Type B pancreatic cell (in vitro differentiated cells): Measurements from ENCODE around the gene MAGEA9B. TPM values are rescaled to one million over a fixed set of nuclear protein-coding genes. Genes with fewer than 3 reads are reported as not detected.

ENCODE experiments used
- DNase-seq: peaks from one replicate; pipeline ENCODE4 v3.0.0; 2021; ENCODE audit warnings: mixed read lengths; ENCODE audit not compliant: unreplicated experiment; ENCODE audit errors: extremely low spot score
- H3K27ac Mint-ChIP-seq: 2 replicates; pipeline ENCODE4 v1.8.0; 2021; ENCODE audit warnings: mild to moderate bottlenecking, mixed read lengths
- H3K27me3 Mint-ChIP-seq: 2 replicates; pipeline ENCODE4 v1.8.0; 2021; ENCODE audit warnings: mixed read lengths
- H3K36me3 Mint-ChIP-seq: 2 replicates; pipeline ENCODE4 v1.8.0; 2021; ENCODE audit warnings: mixed read lengths
- H3K4me1 Mint-ChIP-seq: one replicate; pipeline ENCODE4 v1.8.0; 2021; ENCODE audit warnings: mixed read lengths; ENCODE audit not compliant: unreplicated experiment
- H3K4me3 Mint-ChIP-seq: 2 replicates; pipeline ENCODE4 v1.8.0; 2021; ENCODE audit warnings: mild to moderate bottlenecking, mixed read lengths
- H3K9me3 Mint-ChIP-seq: 2 replicates; pipeline ENCODE4 v1.8.0; 2021; ENCODE audit warnings: mixed read lengths
- total RNA-seq: library from RNA; stranded (reverse); gene quantifications from 2 replicates; pipeline ENCODE4 v1.2.1, GENCODE V29; 2021; ENCODE audit warnings: low replicate concordance
- TF ChIP-seq, protein P1 (sequence below): fragments of 200-600 bp; sonication (generic); conservative IDR thresholded peaks from 2 replicates; pipeline ENCODE4 v1.5.0; 2021; ENCODE audit warnings: antibody characterized with exemption, mild to moderate bottlenecking

The MAGEA9B gene
- total RNA-seq, 1 donor from 2014 or later = not detected

GRCh38 chrX:149572743-149573142 lies 14.5 kb downstream of the MAGEA9B start:
- Mint-ChIP-seq H3K27ac (no peak overlapping the region), H3K4me1 (no peaks in the 10 kb centered on the region), H3K4me3 (no peak overlapping the region), H3K36me3 (no peaks in the 10 kb centered on the region), H3K27me3 (no peaks in the 10 kb centered on the region), H3K9me3 (no peaks in the 10 kb centered on the region)
- TF ChIP-seq, protein P1, sequence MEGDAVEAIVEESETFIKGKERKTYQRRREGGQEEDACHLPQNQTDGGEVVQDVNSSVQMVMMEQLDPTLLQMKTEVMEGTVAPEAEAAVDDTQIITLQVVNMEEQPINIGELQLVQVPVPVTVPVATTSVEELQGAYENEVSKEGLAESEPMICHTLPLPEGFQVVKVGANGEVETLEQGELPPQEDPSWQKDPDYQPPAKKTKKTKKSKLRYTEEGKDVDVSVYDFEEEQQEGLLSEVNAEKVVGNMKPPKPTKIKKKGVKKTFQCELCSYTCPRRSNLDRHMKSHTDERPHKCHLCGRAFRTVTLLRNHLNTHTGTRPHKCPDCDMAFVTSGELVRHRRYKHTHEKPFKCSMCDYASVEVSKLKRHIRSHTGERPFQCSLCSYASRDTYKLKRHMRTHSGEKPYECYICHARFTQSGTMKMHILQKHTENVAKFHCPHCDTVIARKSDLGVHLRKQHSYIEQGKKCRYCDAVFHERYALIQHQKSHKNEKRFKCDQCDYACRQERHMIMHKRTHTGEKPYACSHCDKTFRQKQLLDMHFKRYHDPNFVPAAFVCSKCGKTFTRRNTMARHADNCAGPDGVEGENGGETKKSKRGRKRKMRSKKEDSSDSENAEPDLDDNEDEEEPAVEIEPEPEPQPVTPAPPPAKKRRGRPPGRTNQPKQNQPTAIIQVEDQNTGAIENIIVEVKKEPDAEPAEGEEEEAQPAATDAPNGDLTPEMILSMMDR = no peak
- no peak for DNase-seq

DNA sequence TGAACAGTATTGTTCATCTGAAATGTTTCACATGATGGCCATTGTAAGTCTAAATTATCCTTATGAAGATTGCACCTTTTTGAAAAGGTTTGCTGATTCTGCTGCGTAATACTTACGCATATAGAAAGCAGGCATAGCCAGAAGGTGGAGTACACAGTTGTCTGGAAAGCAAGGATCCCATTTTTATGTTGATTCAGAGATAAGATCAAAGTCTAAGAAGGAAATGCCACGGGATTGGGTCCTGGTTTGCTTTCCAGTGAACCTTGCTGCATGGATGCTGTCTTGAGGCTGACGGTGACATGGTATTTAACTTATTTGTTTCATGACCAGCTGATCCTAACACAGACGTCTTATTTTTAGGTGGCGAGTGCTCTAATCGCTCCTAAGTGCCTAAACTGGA lies 15.5 kb downstream of the MAGEA9B start:
- no peak overlapping the region for H3K27ac Mint-ChIP-seq
- no peaks in the 10 kb centered on the region for H3K27me3 Mint-ChIP-seq
- no peak for DNase-seq

GRCh38 chrX:149570668-149571067 lies 16.6 kb downstream of the MAGEA9B start:
- TF ChIP-seq, protein P1 = no peak
- Mint-ChIP-seq H3K4me1 (no peaks in the 10 kb centered on the region), H3K36me3 (no peaks in the 10 kb centered on the region), H3K27ac (no peak overlapping the region), H3K4me3 (no peak overlapping the region), H3K9me3 (no peaks in the 10 kb centered on the region), H3K27me3 (no peaks in the 10 kb centered on the region)
- DNase-seq = no peak

More for the DNA sequence above, 15.5 kb downstream of the MAGEA9B start:
- TF ChIP-seq, protein P1 = no peak
- Mint-ChIP-seq H3K9me3 (no peaks in the 10 kb centered on the region), H3K36me3 (no peaks in the 10 kb centered on the region), H3K4me1 (no peaks in the 10 kb centered on the region), H3K4me3 (no peak overlapping the region)

DNA sequence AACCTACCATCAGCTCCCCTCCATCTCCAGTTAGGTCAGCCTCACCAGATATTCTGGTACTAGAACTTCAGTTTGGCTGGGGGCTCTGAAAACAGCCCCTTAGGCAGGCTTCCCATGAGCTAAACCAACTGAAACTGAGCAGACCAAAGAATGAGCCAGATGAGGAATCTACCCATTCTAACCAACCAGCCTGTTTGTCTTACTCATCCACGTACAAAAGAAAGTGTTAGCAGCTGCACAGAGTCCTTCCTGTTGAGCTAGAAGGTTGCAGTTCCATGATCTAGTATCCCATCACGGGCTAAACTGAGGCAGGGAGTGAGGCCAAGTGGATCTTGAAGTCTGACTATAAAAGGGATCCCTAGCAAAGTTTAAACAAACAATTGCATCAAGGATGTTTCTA lies 17.5 kb downstream of the MAGEA9B start:
- H3K27me3 Mint-ChIP-seq = no peaks in the 10 kb centered on the region
- no peaks in the 10 kb centered on the region for H3K9me3 Mint-ChIP-seq
- no peaks in the 10 kb centered on the region for H3K36me3 Mint-ChIP-seq
- TF ChIP-seq, protein P1 = no peak
- H3K4me1 Mint-ChIP-seq = no peaks in the 10 kb centered on the region
- DNase-seq = no peak
- no peak overlapping the region for H3K4me3 Mint-ChIP-seq
- no peak overlapping the region for H3K27ac Mint-ChIP-seq

GRCh38 chrX:149568701-149569296 lies 18.5 kb downstream of the MAGEA9B start:
- no peak for DNase-seq
- Mint-ChIP-seq H3K4me1 (no peaks in the 10 kb centered on the region), H3K9me3 (no peaks in the 10 kb centered on the region), H3K36me3 (no peaks in the 10 kb centered on the region), H3K27ac (no peak overlapping the region), H3K27me3 (no peaks in the 10 kb centered on the region), H3K4me3 (no peak overlapping the region)
- TF ChIP-seq, protein P1 = no peak
